HFFc6 (cell line): ENCODE measurements around the gene IL36B. TPM values are rescaled to one million over a fixed set of nuclear protein-coding genes. Genes with fewer than 3 reads are reported as not detected.
"Not testable (repeated sequence)": the region's sequence is repeated elsewhere in the genome, so short reads cannot be mapped to it uniquely, and the experiment has no call there.

Experiments used
- DNase-seq: peaks from one replicate; pipeline ENCODE4 v3.0.0-alpha.2; 2018
- H3K27ac Mint-ChIP-seq: 2 replicates; pipeline ENCODE4 v1.8.0; 2020; ENCODE audit warnings: mild to moderate bottlenecking, mixed read lengths
- H3K27me3 Mint-ChIP-seq: 2 replicates; pipeline ENCODE4 v1.8.0; 2021; ENCODE audit warnings: mild to moderate bottlenecking, moderate library complexity, mixed read lengths; ENCODE audit not compliant: insufficient read depth
- H3K36me3 Mint-ChIP-seq: 2 replicates; pipeline ENCODE4 v1.8.0; 2021; ENCODE audit warnings: low read depth, mixed read lengths
- H3K4me1 Mint-ChIP-seq: 2 replicates; pipeline ENCODE4 v1.8.0; 2020; ENCODE audit warnings: low read depth, mixed read lengths
- H3K4me3 Mint-ChIP-seq: 2 replicates; pipeline ENCODE4 v1.8.0; 2020; ENCODE audit warnings: mild to moderate bottlenecking, moderate library complexity, mixed read lengths
- H3K9me3 Mint-ChIP-seq: 2 replicates; pipeline ENCODE4 v1.8.0; 2020; ENCODE audit warnings: mild to moderate bottlenecking, mixed read lengths
- long read RNA-seq: library from polyadenylated mRNA; unstranded; transcript quantifications from one replicate; pipeline ENCODE4 v2.0.0, GENCODE V29; 2019
- total RNA-seq, 6 experiments: library from RNA; stranded (reverse); fragmentation: NEBNext Ultra II Directional; extraction: Animal tissue kit (Norgen Biotek cat#: 25700); gene quantifications; 2 replicates in 1 of 6; 3 replicates in 5 of 6; pipeline ENCODE4 v1.2.3, GENCODE V29; 2021
- TF ChIP-seq, protein P1 (sequence below): fragments of 200-600 bp; sonication (generic); IDR thresholded peaks from 2 replicates; pipeline ENCODE4 v1.5.0; 2021; ENCODE audit warnings: antibody characterized with exemption, mild to moderate bottlenecking

IL36B gene
- not detected for total RNA-seq
- long read RNA-seq = 0 reads

DNA sequence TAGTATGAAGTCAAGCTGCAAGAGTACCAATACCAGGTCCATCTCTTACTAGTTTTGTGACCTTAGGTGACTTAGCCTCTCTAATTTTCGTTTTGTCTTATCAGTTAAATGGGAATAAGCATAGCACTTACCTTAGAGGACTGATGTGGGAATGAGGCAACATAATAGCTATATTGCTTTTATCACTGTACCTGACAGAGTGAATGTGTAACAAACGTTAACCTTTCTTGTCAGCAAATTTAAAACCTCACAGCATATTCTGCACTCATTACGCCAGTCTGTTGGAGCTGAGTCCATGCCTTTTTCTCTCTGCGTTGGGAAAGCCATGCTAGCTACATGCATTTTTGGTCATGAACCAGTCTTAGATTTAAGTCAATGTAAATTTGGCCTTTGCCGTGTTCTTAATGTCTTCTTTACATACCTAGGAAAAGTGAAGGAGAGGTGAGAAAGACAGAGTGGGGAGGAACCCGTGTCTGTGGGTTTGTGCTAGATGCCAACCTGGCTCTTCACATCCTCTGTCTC, at the start of gene IL36B:
Gene IL36B, minus strand, starts transcription at position 472 of the 522 bp plus-strand sequence.
- DNase-seq = no peak
- H3K36me3 Mint-ChIP-seq = peaks cover 9% of the 10 kb centered on the region
- H3K27ac Mint-ChIP-seq = no peak within 1 kb of the TSS
- peaks cover 27% of the 10 kb centered on the region for H3K9me3 Mint-ChIP-seq
- H3K27me3 Mint-ChIP-seq = peaks cover 9% of the 10 kb centered on the region
- TF ChIP-seq, protein P1, sequence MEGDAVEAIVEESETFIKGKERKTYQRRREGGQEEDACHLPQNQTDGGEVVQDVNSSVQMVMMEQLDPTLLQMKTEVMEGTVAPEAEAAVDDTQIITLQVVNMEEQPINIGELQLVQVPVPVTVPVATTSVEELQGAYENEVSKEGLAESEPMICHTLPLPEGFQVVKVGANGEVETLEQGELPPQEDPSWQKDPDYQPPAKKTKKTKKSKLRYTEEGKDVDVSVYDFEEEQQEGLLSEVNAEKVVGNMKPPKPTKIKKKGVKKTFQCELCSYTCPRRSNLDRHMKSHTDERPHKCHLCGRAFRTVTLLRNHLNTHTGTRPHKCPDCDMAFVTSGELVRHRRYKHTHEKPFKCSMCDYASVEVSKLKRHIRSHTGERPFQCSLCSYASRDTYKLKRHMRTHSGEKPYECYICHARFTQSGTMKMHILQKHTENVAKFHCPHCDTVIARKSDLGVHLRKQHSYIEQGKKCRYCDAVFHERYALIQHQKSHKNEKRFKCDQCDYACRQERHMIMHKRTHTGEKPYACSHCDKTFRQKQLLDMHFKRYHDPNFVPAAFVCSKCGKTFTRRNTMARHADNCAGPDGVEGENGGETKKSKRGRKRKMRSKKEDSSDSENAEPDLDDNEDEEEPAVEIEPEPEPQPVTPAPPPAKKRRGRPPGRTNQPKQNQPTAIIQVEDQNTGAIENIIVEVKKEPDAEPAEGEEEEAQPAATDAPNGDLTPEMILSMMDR = no peak
- H3K4me1 Mint-ChIP-seq = no peaks in the 10 kb centered on the region
- H3K4me3 Mint-ChIP-seq = no peak within 1 kb of the TSS

DNA sequence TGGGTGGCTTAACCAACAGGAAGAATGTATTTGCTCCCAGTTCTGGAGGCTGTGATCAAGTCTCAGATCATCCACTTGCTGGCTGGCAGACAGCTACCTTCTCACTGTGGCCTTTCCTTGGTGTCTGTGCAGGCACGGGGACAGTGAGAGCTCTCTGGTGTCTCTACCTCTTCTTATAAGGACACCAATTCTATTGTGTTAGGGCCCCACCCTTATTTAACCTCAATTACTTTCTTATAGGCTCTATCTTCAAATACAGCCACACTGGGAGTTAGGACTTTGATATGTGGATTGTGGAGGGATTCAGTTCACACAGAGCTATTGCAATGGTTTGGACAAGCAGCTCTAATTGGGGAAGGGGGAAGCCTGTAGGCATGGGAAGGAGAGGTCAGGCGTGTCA, 49.5 kb upstream of the IL36B start:
- Mint-ChIP-seq H3K4me3 (no peak overlapping the region), H3K36me3 (no peaks in the 10 kb centered on the region), H3K27ac (no peak overlapping the region), H3K4me1 (peaks cover 18% of the 10 kb centered on the region), H3K27me3 (peaks cover 6% of the 10 kb centered on the region), H3K9me3 (peaks cover 7% of the 10 kb centered on the region; the same call in 1 of the 2 replicates)
- DNase-seq = no peak
- TF ChIP-seq, protein P1 = no peak

DNA sequence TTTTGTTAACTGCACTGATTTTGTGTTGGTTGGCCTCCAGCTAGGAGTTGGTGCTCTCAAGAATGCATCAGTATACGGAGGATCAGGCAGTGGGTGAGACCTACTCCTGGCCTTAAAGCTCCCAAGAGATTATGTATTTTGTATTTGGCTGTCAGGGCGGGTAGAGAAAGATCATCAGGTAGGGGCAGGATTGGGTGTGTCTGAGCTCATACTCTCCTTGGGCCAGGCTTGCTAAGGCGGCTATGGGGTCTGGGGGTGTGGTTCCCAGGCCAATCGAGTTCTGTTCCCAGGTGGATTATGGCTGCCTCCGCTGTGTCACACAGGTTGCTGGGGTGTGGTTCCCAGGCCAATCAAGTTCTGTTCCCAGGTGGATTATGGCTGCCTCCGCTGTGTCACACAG, 45.9 kb upstream of the IL36B start:
- no peaks in the 10 kb centered on the region for H3K36me3 Mint-ChIP-seq
- H3K9me3 Mint-ChIP-seq = peaks cover 13% of the 10 kb centered on the region; the same call in 1 of the 2 replicates
- H3K27ac Mint-ChIP-seq = no peak overlapping the region
- TF ChIP-seq, protein P1 = no peak
- DNase-seq = no peak
- H3K4me1 Mint-ChIP-seq = no peaks in the 10 kb centered on the region
- H3K4me3 Mint-ChIP-seq = no peak overlapping the region
- peaks cover 9% of the 10 kb centered on the region for H3K27me3 Mint-ChIP-seq

DNA sequence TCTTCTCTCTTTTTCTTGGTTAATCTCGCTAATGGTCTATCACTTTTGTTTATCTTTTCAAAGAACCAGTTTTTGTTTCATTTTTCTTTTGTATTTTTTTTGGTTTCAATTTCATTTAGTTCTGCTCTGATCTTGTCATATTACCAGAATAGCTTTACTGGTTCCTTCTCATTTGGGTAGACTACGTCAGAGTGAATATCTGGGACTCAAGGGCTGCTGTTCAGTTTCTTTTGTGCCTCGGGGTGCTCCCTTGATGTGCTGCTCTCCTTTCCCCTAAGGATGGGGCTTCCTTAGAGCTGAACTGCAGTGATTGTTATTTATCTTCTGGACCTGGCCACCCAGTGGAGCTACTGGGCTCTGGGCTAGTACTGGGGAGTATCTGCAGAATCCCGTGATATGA, 45.4 kb upstream of the IL36B start:
- Mint-ChIP-seq H3K9me3 (peaks cover 13% of the 10 kb centered on the region; the same call in 1 of the 2 replicates), H3K36me3 (no peaks in the 10 kb centered on the region), H3K27ac (no peak overlapping the region), H3K4me1 (no peaks in the 10 kb centered on the region), H3K4me3 (no peak overlapping the region), H3K27me3 (peaks cover 9% of the 10 kb centered on the region)
- no peak for DNase-seq
- TF ChIP-seq, protein P1 = no peak

DNA sequence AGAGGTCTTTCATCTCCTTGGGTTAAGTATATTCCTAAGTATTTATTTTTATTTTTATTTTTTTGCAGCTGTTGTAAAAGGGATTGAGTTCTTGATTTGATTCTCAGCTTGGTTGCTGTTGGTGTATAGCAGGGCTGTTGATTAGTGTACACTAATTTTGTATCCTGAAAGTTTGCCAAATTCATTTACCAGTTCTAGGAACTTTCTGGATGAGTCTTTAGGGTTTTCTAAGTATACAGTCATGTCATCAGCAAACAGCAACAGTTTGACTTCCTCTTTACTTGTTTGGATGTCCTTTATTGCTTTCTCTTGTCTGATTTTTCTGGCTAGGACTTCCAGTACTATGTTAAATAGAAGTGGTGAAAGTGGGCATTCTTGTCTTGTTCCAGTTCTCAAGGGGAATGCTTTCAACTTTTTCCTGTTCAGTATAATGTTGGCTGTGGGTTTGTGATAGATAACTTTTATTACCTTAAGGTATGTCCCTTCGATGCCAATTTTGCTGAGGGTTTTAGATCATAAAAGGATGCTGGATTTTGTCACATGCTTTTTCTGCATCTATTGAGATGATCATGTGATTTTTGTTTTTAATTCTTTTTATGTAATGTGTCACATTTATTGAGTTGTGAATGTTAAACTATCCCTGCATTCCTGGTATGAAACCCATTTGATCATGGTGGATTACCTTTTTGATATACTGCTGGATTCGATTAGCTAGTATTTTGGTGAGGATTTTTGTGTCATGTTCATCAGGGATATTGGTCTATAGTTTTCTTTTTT, 44.4 kb upstream of the IL36B start:
- H3K4me3 Mint-ChIP-seq = not testable (repeated sequence)

DNA sequence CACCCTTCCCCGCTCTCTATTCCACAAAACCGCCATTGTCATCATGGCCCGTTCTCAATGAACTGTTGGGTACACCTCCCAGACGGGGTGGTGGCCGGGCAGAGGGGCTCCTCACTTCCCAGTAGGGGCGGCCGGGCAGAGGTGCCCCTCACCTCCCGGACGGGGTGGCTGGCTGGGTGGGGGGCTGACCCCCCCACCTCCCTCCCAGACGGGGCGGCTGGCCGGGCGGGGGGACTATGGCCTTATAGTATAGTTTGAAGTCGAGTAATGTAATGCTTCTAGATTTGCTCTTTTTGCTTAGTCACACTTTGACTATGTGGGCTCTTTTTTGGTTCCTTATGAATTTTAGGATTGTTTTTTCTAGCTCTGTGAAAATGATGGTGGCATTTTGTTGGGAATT, 43.6 kb upstream of the IL36B start:
- DNase-seq, H3K27me3 Mint-ChIP-seq, H3K27ac Mint-ChIP-seq, H3K4me3 Mint-ChIP-seq, H3K36me3 Mint-ChIP-seq, H3K4me1 Mint-ChIP-seq: not testable (repeated sequence)
- peaks cover 13% of the 10 kb centered on the region; the same call in 1 of the 2 replicates for H3K9me3 Mint-ChIP-seq

More for the DNA sequence above, 44.4 kb upstream of the IL36B start:
- H3K27ac Mint-ChIP-seq, H3K36me3 Mint-ChIP-seq, DNase-seq, H3K4me1 Mint-ChIP-seq, H3K27me3 Mint-ChIP-seq: not testable (repeated sequence)
- peaks cover 13% of the 10 kb centered on the region; the same call in 1 of the 2 replicates for H3K9me3 Mint-ChIP-seq
